HL-60 (cell line): ENCODE data around the gene SPATS2.

ENCODE experiments used
- GABPA ChIP-seq: IDR thresholded peaks from 2 replicates; pipeline ENCODE4 v1.6.1; 2012; ENCODE audit warnings: low read depth
- POLR2AphosphoS5 ChIP-seq: IDR thresholded peaks from 2 replicates; pipeline ENCODE4 v1.6.1; 2012; ENCODE audit warnings: low read depth
- SPI1 ChIP-seq: IDR thresholded peaks from 2 replicates; pipeline ENCODE4 v1.6.1; 2012; ENCODE audit warnings: low read depth, mild to moderate bottlenecking, borderline replicate concordance
- TF ChIP-seq, protein P1 (sequence below): IDR thresholded peaks from one replicate; pipeline ENCODE4 v1.5.1; 2011; ENCODE audit warnings: low read length, control low read depth, inconsistent platforms; ENCODE audit not compliant: insufficient read depth
- TF ChIP-seq, protein P2 (sequence below): IDR thresholded peaks from 2 replicates; pipeline ENCODE4 v1.6.1; 2012; ENCODE audit warnings: low read depth; ENCODE audit not compliant: insufficient replicate concordance

DNA sequence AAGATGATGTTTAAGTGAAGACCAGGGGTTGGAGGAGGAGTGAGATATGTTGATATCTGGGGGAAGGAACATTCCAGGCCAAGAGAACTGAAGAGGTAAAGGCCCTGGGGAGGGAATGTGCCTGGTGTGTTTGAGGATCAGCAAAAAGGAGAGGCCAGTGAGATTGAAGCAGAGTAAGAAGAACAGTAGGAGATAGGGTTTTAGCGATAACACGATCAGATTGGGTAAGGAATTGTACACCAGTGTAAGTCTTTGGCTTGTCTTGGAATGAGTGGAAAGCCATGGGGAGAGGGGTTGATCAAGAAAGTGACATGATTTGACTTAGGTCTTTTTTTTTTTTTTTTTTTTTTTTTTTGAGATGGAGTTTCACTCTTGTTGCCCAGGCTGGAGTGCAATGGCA lies 39.4 kb upstream of the SPATS2 start:
- TF ChIP-seq, protein P1, sequence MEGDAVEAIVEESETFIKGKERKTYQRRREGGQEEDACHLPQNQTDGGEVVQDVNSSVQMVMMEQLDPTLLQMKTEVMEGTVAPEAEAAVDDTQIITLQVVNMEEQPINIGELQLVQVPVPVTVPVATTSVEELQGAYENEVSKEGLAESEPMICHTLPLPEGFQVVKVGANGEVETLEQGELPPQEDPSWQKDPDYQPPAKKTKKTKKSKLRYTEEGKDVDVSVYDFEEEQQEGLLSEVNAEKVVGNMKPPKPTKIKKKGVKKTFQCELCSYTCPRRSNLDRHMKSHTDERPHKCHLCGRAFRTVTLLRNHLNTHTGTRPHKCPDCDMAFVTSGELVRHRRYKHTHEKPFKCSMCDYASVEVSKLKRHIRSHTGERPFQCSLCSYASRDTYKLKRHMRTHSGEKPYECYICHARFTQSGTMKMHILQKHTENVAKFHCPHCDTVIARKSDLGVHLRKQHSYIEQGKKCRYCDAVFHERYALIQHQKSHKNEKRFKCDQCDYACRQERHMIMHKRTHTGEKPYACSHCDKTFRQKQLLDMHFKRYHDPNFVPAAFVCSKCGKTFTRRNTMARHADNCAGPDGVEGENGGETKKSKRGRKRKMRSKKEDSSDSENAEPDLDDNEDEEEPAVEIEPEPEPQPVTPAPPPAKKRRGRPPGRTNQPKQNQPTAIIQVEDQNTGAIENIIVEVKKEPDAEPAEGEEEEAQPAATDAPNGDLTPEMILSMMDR: no peak
- TF ChIP-seq, protein P2, sequence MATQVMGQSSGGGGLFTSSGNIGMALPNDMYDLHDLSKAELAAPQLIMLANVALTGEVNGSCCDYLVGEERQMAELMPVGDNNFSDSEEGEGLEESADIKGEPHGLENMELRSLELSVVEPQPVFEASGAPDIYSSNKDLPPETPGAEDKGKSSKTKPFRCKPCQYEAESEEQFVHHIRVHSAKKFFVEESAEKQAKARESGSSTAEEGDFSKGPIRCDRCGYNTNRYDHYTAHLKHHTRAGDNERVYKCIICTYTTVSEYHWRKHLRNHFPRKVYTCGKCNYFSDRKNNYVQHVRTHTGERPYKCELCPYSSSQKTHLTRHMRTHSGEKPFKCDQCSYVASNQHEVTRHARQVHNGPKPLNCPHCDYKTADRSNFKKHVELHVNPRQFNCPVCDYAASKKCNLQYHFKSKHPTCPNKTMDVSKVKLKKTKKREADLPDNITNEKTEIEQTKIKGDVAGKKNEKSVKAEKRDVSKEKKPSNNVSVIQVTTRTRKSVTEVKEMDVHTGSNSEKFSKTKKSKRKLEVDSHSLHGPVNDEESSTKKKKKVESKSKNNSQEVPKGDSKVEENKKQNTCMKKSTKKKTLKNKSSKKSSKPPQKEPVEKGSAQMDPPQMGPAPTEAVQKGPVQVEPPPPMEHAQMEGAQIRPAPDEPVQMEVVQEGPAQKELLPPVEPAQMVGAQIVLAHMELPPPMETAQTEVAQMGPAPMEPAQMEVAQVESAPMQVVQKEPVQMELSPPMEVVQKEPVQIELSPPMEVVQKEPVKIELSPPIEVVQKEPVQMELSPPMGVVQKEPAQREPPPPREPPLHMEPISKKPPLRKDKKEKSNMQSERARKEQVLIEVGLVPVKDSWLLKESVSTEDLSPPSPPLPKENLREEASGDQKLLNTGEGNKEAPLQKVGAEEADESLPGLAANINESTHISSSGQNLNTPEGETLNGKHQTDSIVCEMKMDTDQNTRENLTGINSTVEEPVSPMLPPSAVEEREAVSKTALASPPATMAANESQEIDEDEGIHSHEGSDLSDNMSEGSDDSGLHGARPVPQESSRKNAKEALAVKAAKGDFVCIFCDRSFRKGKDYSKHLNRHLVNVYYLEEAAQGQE: no peak
- no peak for TF ChIP-seq POLR2AphosphoS5
- TF ChIP-seq SPI1: no peak
- TF ChIP-seq GABPA: no peak
